ENCODE data around the gene SCN5A. TPM values are rescaled to one million over a fixed set of nuclear protein-coding genes. Genes with fewer than 3 reads are reported as not detected.

SCN5A gene
- total and polyA plus RNA-seq, 2 of the 8 experiments (the other 6 are each of a cell fraction or from before 2014, with no cell fraction given): 4.8 to 11.4 TPM

GRCh38 chr3:38548154-38548931, 101.1 kb downstream of the SCN5A start:
- 70% methylated on average over 17 of the region's 17 CpGs; no CpG with 5 or more reads in 1 of the 2 experiments for WGBS, 2 experiments (ENCODE audit: extremely low coverage in 1 of 2, insufficient coverage in 1 of 2, insufficient read length in 1 of 2, insufficient replicate concordance in 2 of 2, low coverage in 1 of 2, low lambda C conversion rate in 2 of 2, missing lambda C conversion rate in 1 of 2)
- no peak overlapping the region for H3K4me2 ChIP-seq (ENCODE audit: insufficient read depth in 1 of 2, low read depth in 2 of 2, low read length in 2 of 2)
- no peak overlapping the region for H4K8ac ChIP-seq (ENCODE audit: extremely low read depth, insufficient read depth, low read length)
- no peak overlapping the region for H2AK5ac ChIP-seq (ENCODE audit: low read depth, low read length)
- no peaks in the 10 kb centered on the region for H3K23me2 ChIP-seq (ENCODE audit: low read depth, low read length)
- no peaks in the 10 kb centered on the region for H3K79me1 ChIP-seq (ENCODE audit: low read depth, low read length)
- ChIA-PET POLR2A (ENCODE audit: partially characterized antibody) (interaction anchor here (0.9 to 1.2 kb wide), 2 partner anchors 9 to 10 kb away, joined by 3 read pairs; no protein-coding TSS in a partner anchor), CTCF (ENCODE audit: partially characterized antibody) (interaction anchor here (1.0 to 1.8 kb wide), 10 partner anchors 9 to 423 kb away, joined by 3 to 8 read pairs (median 3); no protein-coding TSS in a partner anchor)
- H3K9ac ChIP-seq (replicated peaks in 1 of 4; ENCODE audit: extremely low read depth in 1 of 4, low read depth in 3 of 4, low read length in 3 of 4): no peak overlapping the region
- no peak overlapping the region for H2BK12ac ChIP-seq (ENCODE audit: low read depth, low read length)
- DNase-seq (ENCODE audit: low read depth in 1 of 2, low spot score in 2 of 2) (no peak), FAIRE-seq (no peak)
- H2AFZ ChIP-seq (ENCODE audit: low read length): no peak overlapping the region
- H3K23ac ChIP-seq (ENCODE audit: insufficient read length): no peak overlapping the region
- no peak overlapping the region for H3K4me3 ChIP-seq (ENCODE audit: extremely low read depth in 1 of 4, insufficient read depth in 2 of 4, low read depth in 3 of 4, low read length in 4 of 4)
- H2BK5ac ChIP-seq (ENCODE audit: low read depth, low read length): no peak overlapping the region
- no peaks in the 10 kb centered on the region for H3K27me3 ChIP-seq (replicated peaks in 1 of 4; ENCODE audit: control insufficient read depth in 3 of 4, extremely low read depth in 1 of 4, insufficient read depth in 3 of 4, low read length in 3 of 4)
- no peak overlapping the region for H2BK15ac ChIP-seq (ENCODE audit: low read length)
- H2BK120ac ChIP-seq (replicated peaks; ENCODE audit: low read depth, low read length): no peak overlapping the region
- H3K36me3 ChIP-seq (ENCODE audit: control insufficient read depth in 2 of 4, insufficient read depth in 4 of 4, low read length in 3 of 4): no peaks in the 10 kb centered on the region
- 0 out of 2 replicates have a peak overlapping the region, but pooled peaks have one; percentile 18 for H2BK20ac ChIP-seq (ENCODE audit: low read length)
- H4K20me1 ChIP-seq (replicated peaks in 1 of 2; ENCODE audit: control insufficient read depth in 1 of 2, insufficient read depth in 2 of 2, low read length in 2 of 2): peaks cover 0 to 2% of the 10 kb centered on the region in 2 experiments
- H4K5ac ChIP-seq (ENCODE audit: insufficient read length, low read depth, low read length): no peak overlapping the region
- no peak overlapping the region for H3K27ac ChIP-seq (ENCODE audit: low read depth, low read length)
- H3K79me2 ChIP-seq (ENCODE audit: control insufficient read depth in 1 of 2, insufficient read depth in 2 of 2, low read length in 2 of 2): no peaks in the 10 kb centered on the region
- peaks cover 0 to 5% of the 10 kb centered on the region in 2 experiments; a peak in 1 of 4 replicates for H3K9me3 ChIP-seq (ENCODE audit: insufficient read depth in 2 of 2, low read depth in 1 of 2, low read length in 1 of 2)
- H3K18ac ChIP-seq (ENCODE audit: extremely low read depth, low read length): no peak overlapping the region; the same call in 1 of the 2 replicates
- no peak overlapping the region for H3K4ac ChIP-seq (replicated peaks; ENCODE audit: insufficient read length, low read depth, low read length)
- H3K14ac ChIP-seq (ENCODE audit: insufficient read length): no peak overlapping the region
- no peak overlapping the region for H4K91ac ChIP-seq (replicated peaks; ENCODE audit: insufficient read length, low read length)
- peaks cover 0 to 5% (median 1%) of the 10 kb centered on the region in 4 experiments; a peak in 1 of 7 replicates for H3K4me1 ChIP-seq (replicated peaks in 1 of 4; ENCODE audit: control insufficient read depth in 3 of 4, insufficient read depth in 4 of 4, low read length in 3 of 4)
- no peak overlapping the region for H3K56ac ChIP-seq (replicated peaks; ENCODE audit: insufficient read length, low read depth, low read length)
- TF ChIP-seq TEAD4 (IDR thresholded peaks at IDR 0.05; ENCODE audit: low read depth, low read length) (peak; percentile 81), TAF7 (optimal IDR thresholded peaks at IDR 0.05; ENCODE audit: borderline replicate concordance, low read depth, low read length) (no peak), ATF3 (IDR thresholded peaks at IDR 0.05; ENCODE audit: insufficient read depth, low read depth, low read length) (no peak), HDAC6 (IDR thresholded peaks at IDR 0.05; ENCODE audit: low read depth, low read length) (no peak), GABPA (IDR thresholded peaks at IDR 0.05; ENCODE audit: borderline replicate concordance, insufficient read depth, low read length) (no peak), EGR1 (IDR thresholded peaks at IDR 0.05; ENCODE audit: borderline replicate concordance, low read depth, low read length) (no peak), SIN3A (conservative IDR thresholded peaks at IDR 0.05 in 1 of 2, IDR thresholded peaks at IDR 0.05 in 1 of 2; ENCODE audit: low read depth in 1 of 2, low read length in 2 of 2) (peak in 1 of 2 experiments; percentile 61; a peak in 1 of 4 replicates), TCF12 (IDR thresholded peaks at IDR 0.05; ENCODE audit: low read depth, low read length) (0 out of 2 replicates have a peak, but pooled peaks have one; percentile 24), RAD21 (IDR thresholded peaks at IDR 0.05 in 1 of 2, conservative IDR thresholded peaks at IDR 0.05 in 1 of 2; ENCODE audit: low read depth in 2 of 2, low read length in 2 of 2) (no peak)
